Measurements from ENCODE around the gene SLC25A21. TPM values are rescaled to one million over a fixed set of nuclear protein-coding genes. Genes with fewer than 3 reads are reported as not detected.
"Not testable (repeated sequence)": the region's sequence is repeated elsewhere in the genome, so short reads cannot be mapped to it uniquely, and the experiment has no call there.

SLC25A21 gene
- total RNA-seq, 4 donors from 2014 or later: 2.0 TPM; not detected in 3

- no peak overlapping the region for H3K27ac ChIP-seq
- no peak for DNase-seq (ENCODE audit: low spot score in 2 of 2)
- no peaks in the 10 kb centered on the region for H3K4me1 ChIP-seq
- H3K36me3 ChIP-seq: no peaks in the 10 kb centered on the region
- TF ChIP-seq POLR2AphosphoS5 (IDR thresholded peaks at IDR 0.05) (no peak), EP300 (IDR thresholded peaks at IDR 0.05) (no peak), POLR2A (IDR thresholded peaks at IDR 0.05) (no peak), CTCF (IDR thresholded peaks at IDR 0.05) (no peak)
- no peaks in the 10 kb centered on the region for H3K27me3 ChIP-seq
- WGBS: 85% methylated on average over 5 of the region's 5 CpGs
- H3K9me3 ChIP-seq: peaks cover 6% of the 10 kb centered on the region
- no peak overlapping the region for H3K4me3 ChIP-seq
These were observed 18.9 kb downstream of the SLC25A21 start for GRCh38 chr14:37153483-37153882.

GRCh38 chr14:37153005-37153404 lies 19.4 kb downstream of the SLC25A21 start:
- Histone ChIP-seq H3K4me3 (no peak overlapping the region), H3K4me1 (no peaks in the 10 kb centered on the region), H3K36me3 (no peaks in the 10 kb centered on the region), H3K27me3 (no peaks in the 10 kb centered on the region), H3K27ac (no peak overlapping the region), H3K9me3 (peaks cover 6% of the 10 kb centered on the region)
- no peak for TF ChIP-seq CTCF (IDR thresholded peaks at IDR 0.05)
- TF ChIP-seq POLR2AphosphoS5 (IDR thresholded peaks at IDR 0.05): no peak
- TF ChIP-seq POLR2A (IDR thresholded peaks at IDR 0.05): no peak
- no peak for TF ChIP-seq EP300 (IDR thresholded peaks at IDR 0.05)
- WGBS: 57% methylated on average over 1 of the region's 1 CpG
- no peak for DNase-seq (ENCODE audit: low spot score in 2 of 2)

- no peak for DNase-seq (ENCODE audit: low spot score in 2 of 2)
- Histone ChIP-seq H3K27me3 (no peaks in the 10 kb centered on the region), H3K27ac (no peak overlapping the region), H3K9me3 (peaks cover 4% of the 10 kb centered on the region), H3K4me3 (no peak overlapping the region), H3K4me1 (no peaks in the 10 kb centered on the region), H3K36me3 (no peaks in the 10 kb centered on the region)
- WGBS: 0% methylated on average over 2 of the region's 3 CpGs
- TF ChIP-seq POLR2AphosphoS5 (IDR thresholded peaks at IDR 0.05): no peak
- TF ChIP-seq CTCF (IDR thresholded peaks at IDR 0.05): peak; percentile 17 to 50
These were observed 22.0 kb downstream of the SLC25A21 start for GRCh38 chr14:37150414-37150813.

GRCh38 chr14:37147310-37147880 lies 25.0 kb downstream of the SLC25A21 start:
- no peak overlapping the region for H3K4me3 ChIP-seq
- H3K36me3 ChIP-seq: no peaks in the 10 kb centered on the region
- no peak overlapping the region for H3K27ac ChIP-seq
- no peaks in the 10 kb centered on the region for H3K9me3 ChIP-seq
- DNase-seq (ENCODE audit: low spot score in 2 of 2): no peak
- no peaks in the 10 kb centered on the region for H3K4me1 ChIP-seq
- TF ChIP-seq EP300 (IDR thresholded peaks at IDR 0.05) (no peak), POLR2A (IDR thresholded peaks at IDR 0.05) (no peak), POLR2AphosphoS5 (IDR thresholded peaks at IDR 0.05) (no peak), CTCF (IDR thresholded peaks at IDR 0.05) (no peak)
- WGBS: 52% methylated on average over 1 of the region's 1 CpG
- H3K27me3 ChIP-seq: no peaks in the 10 kb centered on the region

GRCh38 chr14:37146438-37146837 lies 26.0 kb downstream of the SLC25A21 start:
- 84% methylated on average over 1 of the region's 1 CpG for WGBS
- not testable (repeated sequence) for H3K36me3 ChIP-seq; H3K27ac ChIP-seq; DNase-seq (ENCODE audit: low spot score in 2 of 2); H3K4me1 ChIP-seq; H3K27me3 ChIP-seq; H3K4me3 ChIP-seq; H3K9me3 ChIP-seq

- Histone ChIP-seq H3K4me1 (no peaks in the 10 kb centered on the region), H3K27me3 (no peaks in the 10 kb centered on the region), H3K4me3 (no peak overlapping the region), H3K27ac (no peak overlapping the region), H3K36me3 (no peaks in the 10 kb centered on the region), H3K9me3 (no peaks in the 10 kb centered on the region)
- DNase-seq (ENCODE audit: low spot score in 2 of 2): no peak
- TF ChIP-seq EP300 (IDR thresholded peaks at IDR 0.05) (no peak), POLR2AphosphoS5 (IDR thresholded peaks at IDR 0.05) (no peak), CTCF (IDR thresholded peaks at IDR 0.05) (no peak), POLR2A (IDR thresholded peaks at IDR 0.05) (no peak)
These were observed 27.0 kb downstream of the SLC25A21 start for GRCh38 chr14:37145395-37145794.

All from suprapubic skin (tissue), 4 donors.